ENCODE results near the gene DSG3.

DSG3 gene

DNA sequence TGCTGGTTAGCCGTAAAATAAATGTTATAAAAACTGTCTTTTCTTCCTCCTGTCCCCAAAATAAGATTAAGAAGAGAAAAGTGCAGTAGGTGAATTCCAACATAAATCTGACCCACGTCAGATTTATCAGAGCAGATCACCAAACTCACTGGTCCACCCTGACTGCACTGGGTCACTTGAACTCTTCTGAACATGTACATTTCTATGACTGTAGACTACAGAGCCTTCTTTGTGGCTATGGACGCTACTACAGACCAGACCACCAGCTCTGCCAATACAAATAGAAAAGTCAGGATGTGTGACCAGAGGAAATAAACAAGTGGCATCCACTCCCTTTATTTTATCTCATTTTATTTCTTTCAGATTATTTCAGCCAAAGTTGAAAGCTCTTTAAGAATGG lies 62.0 kb downstream of the DSG3 start:
- no peak overlapping the region for H3K4me3 ChIP-seq (ENCODE audit: low read depth, low read length, poor library complexity, severe bottlenecking)
- H2AFZ ChIP-seq (ENCODE audit: low read length) = no peak overlapping the region
- no peak overlapping the region for H3K4me2 ChIP-seq (ENCODE audit: low read length)
- H3K9me2 ChIP-seq (ENCODE audit: low read depth, low read length) = no peaks in the 10 kb centered on the region
- H3K9me3 ChIP-seq (ENCODE audit: low read length) = no peaks in the 10 kb centered on the region
- H3K4me1 ChIP-seq (ENCODE audit: insufficient read depth, low read length, severe bottlenecking) = no peaks in the 10 kb centered on the region
- H3K27me3 ChIP-seq (ENCODE audit: insufficient read depth, low read length) = no peaks in the 10 kb centered on the region
- no peak overlapping the region for H3K9ac ChIP-seq (ENCODE audit: low read length)
- H3F3A ChIP-seq (ENCODE audit: insufficient read depth, low read length) = no peaks in the 10 kb centered on the region
- no peaks in the 10 kb centered on the region for H4K20me1 ChIP-seq (ENCODE audit: insufficient read depth, low read length)
- H3K36me3 ChIP-seq (ENCODE audit: insufficient read depth, low read length) = no peaks in the 10 kb centered on the region
- no peak overlapping the region for H3K27ac ChIP-seq (ENCODE audit: low read depth, low read length, poor library complexity, severe bottlenecking)
- TF ChIP-seq CTCF (IDR thresholded peaks at IDR 0.05; ENCODE audit: low read length) (no peak), EZH2 (IDR thresholded peaks at IDR 0.05; ENCODE audit: borderline replicate concordance, low read length) (no peak)
- no peaks in the 10 kb centered on the region for H3K79me2 ChIP-seq (ENCODE audit: insufficient read depth, low read length)

- H3F3A ChIP-seq (ENCODE audit: insufficient read depth, low read length) = no peaks in the 10 kb centered on the region
- no peak overlapping the region for H3K9ac ChIP-seq (ENCODE audit: low read length)
- H3K4me1 ChIP-seq (ENCODE audit: insufficient read depth, low read length, severe bottlenecking) = no peaks in the 10 kb centered on the region
- no peak for TF ChIP-seq EZH2 (IDR thresholded peaks at IDR 0.05; ENCODE audit: borderline replicate concordance, low read length)
- no peak for TF ChIP-seq CTCF (IDR thresholded peaks at IDR 0.05; ENCODE audit: low read length)
- H3K4me2 ChIP-seq (ENCODE audit: low read length) = no peak overlapping the region
- H3K27ac ChIP-seq (ENCODE audit: low read depth, low read length, poor library complexity, severe bottlenecking) = no peak overlapping the region
- no peaks in the 10 kb centered on the region for H3K9me2 ChIP-seq (ENCODE audit: low read depth, low read length)
- no peak overlapping the region for H2AFZ ChIP-seq (ENCODE audit: low read length)
- no peak overlapping the region for H3K4me3 ChIP-seq (ENCODE audit: low read depth, low read length, poor library complexity, severe bottlenecking)
- H4K20me1 ChIP-seq (ENCODE audit: insufficient read depth, low read length) = no peaks in the 10 kb centered on the region
- H3K79me2 ChIP-seq (ENCODE audit: insufficient read depth, low read length) = no peaks in the 10 kb centered on the region
- no peaks in the 10 kb centered on the region for H3K36me3 ChIP-seq (ENCODE audit: insufficient read depth, low read length)
- H3K27me3 ChIP-seq (ENCODE audit: insufficient read depth, low read length) = no peaks in the 10 kb centered on the region
- no peaks in the 10 kb centered on the region for H3K9me3 ChIP-seq (ENCODE audit: low read length)
Observed at GRCh38 chr18:31510319-31510718, 62.8 kb downstream of the DSG3 start.

GRCh38 chr18:31511098-31511497 lies 63.6 kb downstream of the DSG3 start:
- Histone ChIP-seq H3K4me2 (ENCODE audit: low read length) (no peak overlapping the region), H3K9me2 (ENCODE audit: low read depth, low read length) (no peaks in the 10 kb centered on the region), H3K27me3 (ENCODE audit: insufficient read depth, low read length) (no peaks in the 10 kb centered on the region), H3F3A (ENCODE audit: insufficient read depth, low read length) (no peaks in the 10 kb centered on the region), H3K79me2 (ENCODE audit: insufficient read depth, low read length) (no peaks in the 10 kb centered on the region), H3K9me3 (ENCODE audit: low read length) (no peaks in the 10 kb centered on the region), H3K27ac (ENCODE audit: low read depth, low read length, poor library complexity, severe bottlenecking) (no peak overlapping the region), H4K20me1 (ENCODE audit: insufficient read depth, low read length) (no peaks in the 10 kb centered on the region), H3K9ac (ENCODE audit: low read length) (no peak overlapping the region), H3K4me3 (ENCODE audit: low read depth, low read length, poor library complexity, severe bottlenecking) (no peak overlapping the region), H3K4me1 (ENCODE audit: insufficient read depth, low read length, severe bottlenecking) (no peaks in the 10 kb centered on the region), H3K36me3 (ENCODE audit: insufficient read depth, low read length) (no peaks in the 10 kb centered on the region), H2AFZ (ENCODE audit: low read length) (no peak overlapping the region)
- TF ChIP-seq EZH2 (IDR thresholded peaks at IDR 0.05; ENCODE audit: borderline replicate concordance, low read length) = no peak
- TF ChIP-seq CTCF (IDR thresholded peaks at IDR 0.05; ENCODE audit: low read length) = peak; percentile 16; the same call in 1 of the 2 replicates

Measured in OCI-LY1 (cell line).